ENCODE measurements around the gene ZNF341. TPM values are rescaled to one million over a fixed set of nuclear protein-coding genes. Genes with fewer than 3 reads are reported as not detected.

Gene ZNF341
- total and polyA plus RNA-seq, 7 donors, result 1.2 to 7.9 (median 2.5) TPM

GRCh38 chr20:33829636-33830035 is 97.8 kb downstream of the ZNF341 start:
- Histone ChIP-seq H3K27ac (peak overlapping the region; percentile 66 to 79 (median 70)), H3K27me3 (no peaks in the 10 kb centered on the region), H3K9me3 (no peaks in the 10 kb centered on the region), H3K36me3 (no peaks in the 10 kb centered on the region), H3K4me1 (peaks cover 0 to 98% (median 90%) of the 10 kb centered on the region in 4 donors), H3K4me3 (no peak overlapping the region)
- no peak for TF ChIP-seq EP300 (IDR thresholded peaks at IDR 0.05)
- no peak for TF ChIP-seq POLR2A (IDR thresholded peaks at IDR 0.05)
- no peak for TF ChIP-seq CTCF (IDR thresholded peaks at IDR 0.05)
- TF ChIP-seq POLR2AphosphoS5 (IDR thresholded peaks at IDR 0.05), result no peak
- DNase-seq, result no peak
- intact Hi-C loops (cut with DNase I), result no loop called here
- WGBS, 2 donors, result 68 to 76% methylated on average over 3 of the region's 3 CpGs

GRCh38 chr20:33830371-33830770 is 98.6 kb downstream of the ZNF341 start:
- no peak for DNase-seq
- H3K27ac ChIP-seq, result peak overlapping the region; percentile 28 to 79 (median 70)
- H3K4me1 ChIP-seq, result peaks cover 0 to 96% (median 87%) of the 10 kb centered on the region in 4 donors
- no peaks in the 10 kb centered on the region for H3K27me3 ChIP-seq
- TF ChIP-seq POLR2AphosphoS5 (IDR thresholded peaks at IDR 0.05), result no peak
- WGBS, 2 donors, result 44 to 68% methylated on average over 4 of the region's 4 CpGs
- no peak overlapping the region for H3K4me3 ChIP-seq
- intact Hi-C loops (cut with DNase I), result no loop called here
- no peaks in the 10 kb centered on the region for H3K9me3 ChIP-seq
- no peaks in the 10 kb centered on the region for H3K36me3 ChIP-seq

GRCh38 chr20:33832103-33832804 is 100.5 kb downstream of the ZNF341 start:
- Histone ChIP-seq H3K27me3 (no peaks in the 10 kb centered on the region), H3K4me3 (no peak overlapping the region), H3K27ac (peak overlapping the region in 3 of 4 donors; percentile 53 to 79 (median 71)), H3K4me1 (peaks cover 0 to 96% (median 87%) of the 10 kb centered on the region in 4 donors), H3K36me3 (no peaks in the 10 kb centered on the region), H3K9me3 (no peaks in the 10 kb centered on the region)
- intact Hi-C loops (cut with DNase I), result no loop called here
- 11 to 60% methylated on average over 11 of the region's 11 CpGs for WGBS, 2 donors
- no peak for DNase-seq
- TF ChIP-seq EP300 (IDR thresholded peaks at IDR 0.05) (no peak), POLR2AphosphoS5 (IDR thresholded peaks at IDR 0.05) (no peak), POLR2A (IDR thresholded peaks at IDR 0.05) (no peak), CTCF (IDR thresholded peaks at IDR 0.05) (no peak)

- intact Hi-C loops (cut with DNase I), result no loop called here
- H3K4me1 ChIP-seq, result peaks cover 0 to 96% (median 87%) of the 10 kb centered on the region in 4 donors
- H3K27ac ChIP-seq, result peak overlapping the region in 3 of 4 donors; percentile 52 to 71 (median 58)
- no peak for DNase-seq
- WGBS, 2 donors, result 9 to 39% methylated on average over 1 of the region's 1 CpG
- no peaks in the 10 kb centered on the region for H3K9me3 ChIP-seq
- no peaks in the 10 kb centered on the region for H3K27me3 ChIP-seq
- H3K4me3 ChIP-seq, result no peak overlapping the region
- no peaks in the 10 kb centered on the region for H3K36me3 ChIP-seq
- TF ChIP-seq EP300 (IDR thresholded peaks at IDR 0.05), result no peak
- TF ChIP-seq CTCF (IDR thresholded peaks at IDR 0.05), result no peak
- TF ChIP-seq POLR2A (IDR thresholded peaks at IDR 0.05), result no peak
- no peak for TF ChIP-seq POLR2AphosphoS5 (IDR thresholded peaks at IDR 0.05)
Observed at GRCh38 chr20:33833333-33833732, 101.5 kb downstream of the ZNF341 start.

GRCh38 chr20:33835615-33836172 is 103.9 kb downstream of the ZNF341 start:
- DNase-seq, result peak; percentile 83
- Histone ChIP-seq H3K4me3 (no peak overlapping the region), H3K9me3 (no peaks in the 10 kb centered on the region), H3K27me3 (no peaks in the 10 kb centered on the region), H3K27ac (peak overlapping the region in 1 of 4 donors; percentile 11), H3K36me3 (no peaks in the 10 kb centered on the region), H3K4me1 (peaks cover 0 to 96% (median 87%) of the 10 kb centered on the region in 4 donors)
- WGBS, 2 donors, result 76 to 82% methylated on average over 9 of the region's 9 CpGs
- no peak for TF ChIP-seq CTCF (IDR thresholded peaks at IDR 0.05)
- TF ChIP-seq POLR2AphosphoS5 (IDR thresholded peaks at IDR 0.05), result no peak
- no peak for TF ChIP-seq EP300 (IDR thresholded peaks at IDR 0.05)
- no peak for TF ChIP-seq POLR2A (IDR thresholded peaks at IDR 0.05)
- intact Hi-C loops (cut with DNase I), result no loop called here

All from sigmoid colon (tissue), 7 donors.